HL-60 (cell line): ENCODE results near the gene KLRD1.

Experiments used
- DNase-seq, 2 experiments: peaks; one replicate each; pipeline ENCODE4 v3.0.0-alpha.2; 2010 to 2020; ENCODE audit warnings: low read depth in 1 of 2, low spot score in 1 of 2
- H3K27ac ChIP-seq: fragments of 250-450 bp; sonication (Bioruptor Pico); replicated peaks from 2 replicates; pipeline ENCODE4 v1.5.1; 2020; ENCODE audit warnings: mild to moderate bottlenecking, moderate library complexity
- H3K27me3 ChIP-seq: fragments of 250-450 bp; sonication (Bioruptor Pico); 2 replicates; pipeline ENCODE4 v1.5.1; 2021; ENCODE audit warnings: mild to moderate bottlenecking, moderate library complexity; ENCODE audit not compliant: insufficient read depth, poor library complexity, severe bottlenecking
- H3K4me3 ChIP-seq: replicated peaks from 2 replicates; pipeline ENCODE4 v1.5.1; 2011; ENCODE audit warnings: mild to moderate bottlenecking, control low read depth, low read length; ENCODE audit not compliant: insufficient read depth
- CTCF ChIP-seq: IDR thresholded peaks from one replicate; pipeline ENCODE4 v1.5.1; 2011; ENCODE audit warnings: low read length, control low read depth, inconsistent platforms; ENCODE audit not compliant: insufficient read depth
- GABPA ChIP-seq: IDR thresholded peaks from 2 replicates; pipeline ENCODE4 v1.6.1; 2012; ENCODE audit warnings: low read depth
- POLR2AphosphoS5 ChIP-seq: IDR thresholded peaks from 2 replicates; pipeline ENCODE4 v1.6.1; 2012; ENCODE audit warnings: low read depth
- REST ChIP-seq: IDR thresholded peaks from 2 replicates; pipeline ENCODE4 v1.6.1; 2012; ENCODE audit warnings: low read depth; ENCODE audit not compliant: insufficient replicate concordance
- SPI1 ChIP-seq: IDR thresholded peaks from 2 replicates; pipeline ENCODE4 v1.6.1; 2012; ENCODE audit warnings: low read depth, mild to moderate bottlenecking, borderline replicate concordance

Gene KLRD1

GRCh38 chr12:10285919-10286318 is 21.8 kb upstream of the KLRD1 start:
- no peak overlapping the region for H3K27ac ChIP-seq
- H3K4me3 ChIP-seq, result no peak overlapping the region
- no peak for TF ChIP-seq REST
- no peaks in the 10 kb centered on the region for H3K27me3 ChIP-seq
- no peak for DNase-seq

GRCh38 chr12:10289005-10289754 is 18.5 kb upstream of the KLRD1 start:
- H3K4me3 ChIP-seq, result no peak overlapping the region
- H3K27ac ChIP-seq, result no peak overlapping the region
- no peaks in the 10 kb centered on the region for H3K27me3 ChIP-seq
- peak in 1 of 2 experiments; percentile 3 for DNase-seq
- TF ChIP-seq REST (no peak), GABPA (no peak), SPI1 (no peak), POLR2AphosphoS5 (no peak), CTCF (no peak)

- Histone ChIP-seq H3K27me3 (no peaks in the 10 kb centered on the region), H3K4me3 (no peak overlapping the region), H3K27ac (no peak overlapping the region)
- TF ChIP-seq CTCF, result no peak
- TF ChIP-seq SPI1, result no peak
- no peak for TF ChIP-seq POLR2AphosphoS5
- no peak for TF ChIP-seq REST
- TF ChIP-seq GABPA, result no peak
- DNase-seq, result no peak
These were observed 16.6 kb upstream of the KLRD1 start for GRCh38 chr12:10291030-10291429.
